GM21367 (cell line): ENCODE data around the gene RAP1GAP2.

ENCODE experiments used
- ATAC-seq: cut with Tn5 transposase; IDR thresholded peaks from one replicate; pipeline ENCODE4 v1.9.1; 2021; ENCODE audit not compliant: unreplicated experiment

RAP1GAP2 gene

DNA sequence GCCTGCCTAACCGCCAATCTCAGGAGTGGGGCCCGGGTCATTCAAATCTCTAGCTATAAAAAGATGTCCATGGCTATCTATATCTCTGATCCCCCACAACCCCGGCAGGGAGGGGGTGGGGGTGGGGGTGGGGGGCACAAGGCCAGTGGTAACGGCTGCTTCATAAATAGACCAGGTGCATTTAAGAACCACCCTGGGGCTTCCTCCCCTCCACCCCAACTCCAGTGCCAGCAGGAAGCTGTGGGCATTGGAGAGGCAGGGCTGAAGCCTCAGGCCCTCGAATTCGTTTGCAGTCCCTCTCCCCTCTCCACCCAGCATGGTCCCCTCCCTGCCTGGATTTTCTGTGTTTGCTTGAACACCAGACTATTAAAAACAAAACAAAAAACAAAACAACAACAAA is 56.0 kb downstream of the RAP1GAP2 start:
- ATAC-seq = no peak

DNA sequence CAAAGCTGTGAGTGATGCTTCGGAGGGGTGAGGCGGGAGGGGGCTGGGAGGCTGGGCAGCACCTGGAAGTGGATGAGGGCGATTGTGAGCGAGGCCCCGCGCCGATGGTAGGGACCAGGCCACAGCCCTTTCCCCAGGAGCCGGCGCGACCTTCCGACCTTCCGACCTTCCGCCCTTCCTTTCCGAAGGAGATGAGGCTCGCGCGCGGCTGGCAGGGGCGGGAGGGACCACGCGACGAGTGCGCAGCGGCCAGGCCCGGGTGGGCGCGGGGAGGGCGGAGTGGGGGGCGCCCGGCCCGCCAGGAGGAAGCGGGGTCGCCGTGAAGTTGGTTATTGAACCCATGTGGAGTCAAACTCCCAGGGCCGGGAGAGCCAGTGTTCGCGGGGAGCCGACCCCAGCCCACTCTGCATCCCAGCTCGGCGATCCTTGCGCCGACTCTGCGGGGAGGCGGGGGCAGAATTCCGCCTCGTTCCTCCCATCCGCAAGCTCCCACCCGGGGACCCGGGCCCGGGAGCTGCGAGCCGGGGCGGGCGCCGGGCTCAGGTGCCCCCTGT is 56.6 kb downstream of the RAP1GAP2 start:
- no peak for ATAC-seq

DNA sequence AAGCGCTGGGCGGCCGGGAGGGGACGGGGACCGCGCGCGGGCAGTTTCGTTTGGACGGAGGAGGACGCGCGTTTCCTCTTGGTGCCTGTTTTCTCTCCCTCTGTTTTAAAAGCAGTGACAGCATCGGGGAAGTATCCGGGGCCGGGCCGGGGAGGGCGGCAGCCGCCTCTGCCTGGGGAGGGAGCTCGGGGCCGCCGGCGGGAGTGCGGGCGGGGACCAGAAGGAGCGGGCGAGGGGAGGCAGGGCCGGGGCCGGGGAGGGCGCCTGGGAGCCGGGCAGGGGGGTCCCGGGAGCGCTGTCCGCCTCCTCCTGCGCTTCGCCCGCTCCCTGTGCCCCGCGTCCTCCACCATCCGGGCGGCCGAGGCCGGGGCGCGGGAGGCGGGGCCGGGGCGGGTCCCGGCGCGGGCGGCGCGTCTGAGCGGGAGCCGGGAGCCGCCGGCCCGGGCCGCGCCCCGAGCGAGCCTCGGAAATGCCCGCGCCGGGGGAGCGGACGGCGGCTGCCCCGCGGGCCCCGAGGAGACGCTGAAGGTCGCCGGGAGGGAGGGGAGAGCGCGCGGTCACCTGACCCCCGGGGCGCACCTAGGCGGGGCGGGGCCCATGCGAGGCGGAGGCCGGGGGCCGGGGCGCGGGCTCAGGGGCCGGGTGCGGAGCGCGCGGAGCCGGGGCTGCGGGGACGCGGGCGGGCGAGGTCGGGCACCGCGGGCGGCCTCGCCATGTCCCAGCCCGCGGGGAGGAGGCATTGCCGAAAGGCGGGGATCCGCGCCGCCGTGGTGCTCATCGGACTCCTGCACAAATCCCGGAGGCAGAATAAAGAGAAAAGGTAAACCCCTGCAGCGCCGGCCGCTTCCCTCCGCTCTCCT is 57.3 kb downstream of the RAP1GAP2 start:
- no peak for ATAC-seq

DNA sequence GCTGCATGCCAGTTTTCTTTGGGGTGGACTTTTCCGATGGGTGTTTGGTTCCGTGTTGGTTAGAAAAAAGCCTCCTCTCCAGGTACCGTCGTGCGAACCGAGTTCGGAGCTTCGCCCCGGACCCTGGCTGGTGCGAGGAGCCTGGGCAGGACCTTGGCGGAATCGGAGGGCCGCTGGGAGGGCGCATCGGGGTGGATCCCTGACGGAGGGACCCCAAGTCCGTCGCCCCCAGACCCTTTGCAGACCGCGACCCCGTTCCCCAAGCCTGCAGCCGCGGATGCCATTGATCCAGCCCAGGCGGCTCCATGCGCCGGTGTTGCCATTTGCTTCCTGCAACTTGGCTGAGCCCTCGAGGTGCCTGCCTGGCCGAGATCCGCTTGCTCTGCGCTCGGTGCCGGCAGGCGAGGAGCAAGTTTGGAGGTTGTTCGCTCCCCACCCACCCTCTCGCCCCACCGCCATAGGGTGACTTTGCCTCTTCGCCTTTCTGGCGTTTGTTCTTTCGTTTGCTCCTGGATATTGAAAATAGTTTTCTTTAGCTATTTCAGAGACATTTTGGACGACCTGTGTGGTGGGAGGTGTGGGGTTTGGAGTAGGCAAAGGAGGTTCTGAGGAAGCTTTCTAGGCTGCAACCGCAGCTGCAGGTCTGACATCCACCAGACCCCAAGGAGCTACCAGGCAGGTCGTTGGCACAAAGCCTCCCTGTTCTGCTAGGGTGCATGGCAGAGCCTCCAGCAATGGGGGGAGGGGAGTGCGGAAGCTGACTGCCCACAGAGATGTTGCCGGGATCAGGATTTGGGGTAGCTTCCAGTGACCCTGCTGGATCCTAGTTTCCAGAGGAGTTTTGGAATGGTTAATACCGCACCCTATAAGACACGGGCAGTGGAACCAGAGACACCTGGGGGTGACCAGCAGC is 58.2 kb downstream of the RAP1GAP2 start:
- no peak for ATAC-seq

DNA sequence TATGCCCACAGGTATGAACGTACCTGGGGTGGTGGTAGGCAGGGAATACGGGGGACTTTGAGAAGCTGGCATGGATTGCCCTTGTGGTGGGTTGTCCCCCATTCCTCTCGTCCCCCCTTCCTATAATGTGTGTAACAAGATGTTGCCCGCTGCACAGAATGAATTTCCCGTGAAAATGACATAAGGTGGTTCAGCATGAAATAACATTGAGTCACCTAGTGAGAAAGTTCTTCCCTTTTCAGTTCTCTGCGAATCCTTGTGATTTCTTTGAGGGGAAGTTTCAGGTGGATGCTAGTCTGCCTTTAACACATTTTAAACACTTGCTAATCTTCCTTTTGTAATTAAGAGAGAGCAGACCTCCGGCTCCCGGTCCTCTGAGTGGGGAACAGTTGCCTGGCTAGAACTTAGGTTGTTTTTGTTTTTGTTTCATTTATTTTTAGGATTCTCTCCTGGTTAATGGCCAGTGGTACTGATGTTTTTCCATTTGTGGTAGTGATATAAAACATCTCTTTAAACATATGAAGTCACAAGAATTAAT is 58.9 kb downstream of the RAP1GAP2 start:
- no peak for ATAC-seq

DNA sequence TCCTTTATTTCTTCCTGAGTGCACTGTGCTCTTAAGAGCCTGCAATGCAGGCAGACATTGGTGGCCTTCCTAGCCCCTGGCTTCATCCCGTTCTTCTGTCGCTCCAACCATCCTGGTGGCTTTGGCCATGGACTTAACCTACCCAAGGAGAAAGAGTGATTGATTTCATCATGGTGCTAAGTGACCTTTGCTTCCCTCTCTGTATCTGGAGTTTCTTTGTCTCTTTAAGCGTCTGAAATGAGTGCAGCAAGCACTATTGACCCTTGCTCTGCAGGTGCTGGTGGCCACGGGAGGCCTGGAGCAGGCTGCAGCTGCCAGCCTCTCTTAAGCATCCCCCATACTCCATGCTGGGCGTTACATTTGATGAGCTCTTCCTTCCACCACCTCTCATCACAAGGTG is 60.5 kb downstream of the RAP1GAP2 start:
- ATAC-seq = no peak

DNA sequence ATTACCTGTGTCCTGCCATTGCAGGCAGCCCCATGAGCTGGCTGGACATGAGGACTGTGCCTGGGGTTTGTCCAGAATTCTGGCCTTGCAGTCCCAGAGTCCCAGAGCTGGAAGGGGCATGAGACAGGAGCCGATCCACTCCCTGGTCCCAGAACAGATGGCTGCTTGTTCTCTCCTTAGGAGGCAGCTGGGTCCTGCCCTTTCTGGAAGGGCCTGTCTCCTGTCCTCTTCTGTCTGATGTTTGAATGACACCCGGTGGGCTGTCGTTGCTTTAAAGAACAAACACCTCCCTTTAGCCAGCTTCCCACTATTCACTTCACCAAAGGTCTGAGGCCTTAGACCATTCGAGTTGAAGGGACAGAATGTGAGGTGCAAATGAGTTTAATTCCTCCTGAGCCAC is 63.8 kb downstream of the RAP1GAP2 start:
- no peak for ATAC-seq

DNA sequence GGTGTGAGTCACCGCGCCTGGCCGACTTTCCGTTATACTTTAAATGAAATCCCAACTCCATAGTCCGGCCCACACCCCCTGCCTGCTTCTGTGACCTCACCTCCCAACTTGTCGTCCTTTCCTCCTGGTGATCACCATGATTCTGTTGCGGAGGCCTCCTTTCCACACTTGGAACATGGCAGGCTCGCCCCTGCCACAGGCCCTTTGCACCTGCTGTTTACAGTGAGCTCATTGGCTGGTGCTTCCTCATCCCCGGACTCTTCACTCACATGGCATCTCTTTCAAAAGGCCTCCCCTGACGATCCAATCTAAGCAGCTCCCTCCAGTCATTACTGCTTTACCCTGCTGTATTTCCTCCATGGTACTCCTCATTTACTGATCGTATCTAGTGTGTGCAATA is 64.6 kb downstream of the RAP1GAP2 start:
- no peak for ATAC-seq

DNA sequence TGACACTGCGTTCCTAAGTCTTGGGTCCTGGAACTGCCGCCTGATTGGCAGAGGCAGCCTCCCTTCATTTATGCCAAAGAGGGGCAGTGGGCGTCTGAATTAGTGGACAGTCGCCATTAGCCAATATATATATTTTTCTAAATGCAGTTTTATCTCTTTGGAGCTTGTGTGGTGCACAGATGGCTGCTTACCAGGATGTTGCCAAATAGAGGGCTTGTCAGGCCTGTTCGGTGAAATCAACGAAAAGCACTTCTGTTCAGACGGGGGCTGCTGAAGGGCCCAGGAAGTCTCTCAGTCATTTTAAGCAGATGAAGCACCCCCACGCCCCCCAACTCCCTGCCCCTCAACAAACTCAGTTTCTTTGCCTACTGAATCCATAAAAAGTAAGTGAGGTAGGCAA is 66.0 kb downstream of the RAP1GAP2 start:
- no peak for ATAC-seq

DNA sequence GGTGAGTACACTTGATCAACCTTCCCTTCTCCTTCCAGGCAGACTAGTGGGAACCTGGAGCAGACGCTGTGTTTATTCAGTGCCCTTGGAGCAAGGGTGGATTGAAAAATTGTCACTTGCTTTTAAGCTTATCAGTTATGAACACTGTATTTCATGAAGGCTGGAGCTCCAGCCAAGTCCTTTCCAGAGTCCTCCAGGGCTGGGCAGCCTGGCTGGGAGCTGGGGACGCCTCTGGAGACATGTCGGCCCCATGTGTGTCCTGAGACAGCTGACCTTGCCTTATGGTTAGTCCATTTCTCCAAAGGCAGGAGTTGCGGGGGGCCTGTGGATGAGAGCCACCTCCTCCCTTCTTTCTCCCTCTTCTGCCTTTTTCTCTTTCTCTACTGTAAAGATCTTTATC is 67.0 kb downstream of the RAP1GAP2 start:
- ATAC-seq = no peak

DNA sequence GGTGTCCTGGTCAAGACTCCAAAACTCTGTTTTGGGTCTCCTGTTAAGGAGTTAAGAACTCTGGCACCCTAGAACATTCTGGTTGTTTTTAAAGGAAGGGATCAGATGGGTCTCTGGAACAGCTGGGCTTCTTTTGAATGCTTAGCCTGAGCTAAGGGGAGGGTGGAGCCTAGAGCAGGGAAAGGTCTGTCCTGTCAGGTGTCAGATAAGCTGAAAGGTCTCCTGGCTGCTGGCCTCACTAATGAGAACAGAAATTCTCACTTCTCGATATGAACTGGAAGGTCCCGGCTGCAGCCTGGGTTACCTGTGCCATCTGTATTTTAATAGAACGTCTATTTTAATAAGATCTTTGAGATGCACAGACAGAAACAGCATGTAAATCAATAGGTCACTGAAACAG is 69.0 kb downstream of the RAP1GAP2 start:
- no peak for ATAC-seq

DNA sequence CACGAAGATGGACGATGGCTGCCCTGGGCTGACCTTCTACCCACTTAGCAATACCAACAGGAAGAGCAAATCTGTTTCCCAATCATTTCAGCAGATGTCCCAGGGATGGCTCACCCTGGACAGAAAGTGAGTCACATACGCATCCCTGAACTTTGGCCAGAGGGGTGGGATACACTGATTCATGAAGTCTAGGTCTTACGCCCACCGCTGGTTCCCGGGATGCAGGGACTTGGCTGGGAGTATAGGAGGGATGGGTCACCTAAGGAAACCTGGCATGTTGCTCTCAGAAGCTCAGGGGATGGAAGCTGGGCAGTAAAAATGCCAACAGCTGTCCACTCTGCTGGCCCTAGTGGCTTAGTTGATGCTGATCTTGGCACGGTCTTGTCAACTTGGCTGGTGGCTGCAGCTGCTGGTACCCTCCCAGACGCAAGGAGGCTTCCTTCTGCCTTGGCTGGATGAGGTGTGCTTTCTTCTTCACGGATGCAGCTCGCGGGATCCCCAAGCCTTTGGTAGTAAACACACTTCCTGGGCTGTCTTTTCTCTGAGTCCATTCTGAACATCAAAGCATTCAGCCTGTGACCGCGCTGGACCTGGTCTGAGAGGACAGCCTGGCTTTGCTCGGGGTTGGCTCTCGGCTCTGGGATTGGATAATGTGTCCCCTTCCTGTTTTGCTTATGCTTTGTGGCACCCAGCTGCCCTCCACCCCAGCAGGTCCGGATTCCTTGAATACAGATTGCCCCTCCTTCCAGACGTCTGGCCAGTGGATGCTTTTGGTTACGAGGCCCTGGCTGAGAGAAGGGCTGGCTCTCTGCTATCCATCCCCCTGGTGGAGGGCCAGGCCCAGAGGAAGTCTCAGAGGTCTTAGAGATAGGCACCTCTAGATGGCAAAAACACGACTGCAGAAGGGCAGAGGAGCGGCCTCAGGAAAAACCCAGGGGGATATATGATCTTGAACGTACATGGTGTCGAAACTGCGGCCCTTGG is 71.5 kb downstream of the RAP1GAP2 start:
- no peak for ATAC-seq

DNA sequence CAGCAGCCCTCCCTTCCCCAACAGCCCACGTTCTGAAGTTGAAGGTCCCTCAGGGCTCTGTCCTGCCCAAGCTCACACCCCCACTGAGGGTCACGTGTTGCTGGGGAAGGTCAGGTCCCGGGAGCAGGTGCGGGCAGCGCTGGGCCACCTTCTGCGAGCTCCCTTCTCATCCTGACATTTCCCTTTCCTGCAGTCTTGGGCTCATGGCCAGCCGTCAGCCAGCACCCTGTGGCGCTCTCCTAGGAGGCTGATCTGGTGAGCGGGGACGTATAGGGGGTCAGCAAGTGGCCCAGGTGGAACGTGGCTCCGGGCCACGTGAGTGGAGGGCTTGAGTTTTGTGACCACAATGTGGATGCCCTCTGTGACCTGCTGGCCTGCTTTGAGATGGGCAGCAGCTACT is 73.4 kb downstream of the RAP1GAP2 start:
- no peak for ATAC-seq

DNA sequence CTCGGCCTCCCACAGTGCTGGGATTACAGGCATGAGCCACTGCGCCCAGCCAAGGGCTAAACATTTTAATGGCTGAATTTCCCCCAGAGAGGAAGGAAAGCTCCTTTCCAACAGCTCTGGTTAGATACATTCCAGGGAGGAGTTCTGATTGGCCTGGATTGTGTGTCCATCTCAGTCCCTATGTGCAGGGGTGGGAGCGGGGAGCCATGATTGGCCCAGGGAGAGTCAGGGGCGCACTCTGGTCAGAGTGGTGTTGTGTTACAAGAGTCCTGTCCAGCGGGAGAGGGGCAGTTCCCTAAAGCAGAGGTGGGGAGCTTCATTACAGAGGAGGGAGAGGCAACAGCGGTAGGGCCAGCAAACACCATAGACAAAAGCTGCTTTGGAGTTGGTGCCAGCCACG is 75.0 kb downstream of the RAP1GAP2 start:
- ATAC-seq = no peak

DNA sequence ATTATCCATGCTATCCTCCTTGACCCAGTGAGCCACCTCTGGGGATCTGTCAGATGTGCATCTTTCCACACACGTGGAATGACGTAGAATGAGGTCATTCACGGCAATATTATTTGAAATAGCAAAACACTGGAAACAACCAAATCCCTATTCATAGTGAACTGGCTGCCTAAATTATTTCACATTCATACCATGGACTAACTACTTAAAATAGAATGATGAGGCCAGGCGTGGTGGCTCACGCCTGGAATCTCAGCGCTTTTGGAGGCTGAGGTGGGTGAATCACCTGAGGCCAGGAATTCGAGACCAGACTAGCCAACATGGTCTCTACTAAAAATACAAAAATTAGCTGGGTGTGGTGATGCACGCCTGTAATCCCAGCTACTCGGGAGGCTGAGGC is 75.5 kb downstream of the RAP1GAP2 start:
- ATAC-seq = no peak

DNA sequence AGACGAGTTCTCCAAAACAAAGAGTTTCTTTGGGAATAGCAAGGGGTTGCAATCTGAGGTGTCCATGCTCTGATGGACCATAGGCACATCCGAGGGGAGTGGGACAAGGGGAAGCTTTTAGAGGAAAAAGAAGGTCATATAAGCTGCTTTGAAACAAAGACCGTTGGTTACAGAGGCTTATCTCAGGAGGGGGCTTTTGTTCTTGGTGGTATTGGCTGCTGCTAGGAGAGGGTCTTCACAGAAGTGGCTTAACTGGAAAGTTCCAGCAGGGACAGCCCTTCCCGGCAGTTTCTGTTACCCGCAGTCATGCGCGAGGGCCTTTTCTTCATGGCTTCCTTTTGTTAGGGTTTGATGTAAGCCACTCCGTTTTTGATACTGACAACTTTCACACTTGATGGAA is 76.0 kb downstream of the RAP1GAP2 start:
- no peak for ATAC-seq

DNA sequence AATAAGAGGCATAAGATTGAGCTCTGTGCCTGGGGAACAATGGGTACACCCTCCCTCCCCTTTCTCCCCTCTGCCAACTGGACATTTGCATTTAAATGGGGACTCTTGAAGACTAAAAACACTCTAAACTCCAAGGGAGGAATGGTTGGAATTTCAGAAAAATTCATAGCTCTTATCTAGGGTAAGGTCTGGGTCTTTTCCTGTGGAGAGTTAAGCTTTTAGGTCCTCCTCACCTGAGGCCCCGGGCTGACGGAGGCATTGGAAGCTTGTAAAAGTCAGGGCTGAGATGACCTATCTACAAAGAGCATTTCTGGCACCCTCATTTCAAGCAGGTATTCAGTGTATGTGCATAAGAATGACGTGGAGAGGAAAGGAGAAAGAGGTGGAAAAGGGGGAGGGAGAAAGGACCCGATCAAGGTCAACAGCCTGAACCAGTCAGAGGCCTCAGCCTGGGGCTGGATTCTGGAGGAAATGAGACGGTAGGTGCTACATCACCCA is 78.0 kb downstream of the RAP1GAP2 start:
- ATAC-seq = no peak

DNA sequence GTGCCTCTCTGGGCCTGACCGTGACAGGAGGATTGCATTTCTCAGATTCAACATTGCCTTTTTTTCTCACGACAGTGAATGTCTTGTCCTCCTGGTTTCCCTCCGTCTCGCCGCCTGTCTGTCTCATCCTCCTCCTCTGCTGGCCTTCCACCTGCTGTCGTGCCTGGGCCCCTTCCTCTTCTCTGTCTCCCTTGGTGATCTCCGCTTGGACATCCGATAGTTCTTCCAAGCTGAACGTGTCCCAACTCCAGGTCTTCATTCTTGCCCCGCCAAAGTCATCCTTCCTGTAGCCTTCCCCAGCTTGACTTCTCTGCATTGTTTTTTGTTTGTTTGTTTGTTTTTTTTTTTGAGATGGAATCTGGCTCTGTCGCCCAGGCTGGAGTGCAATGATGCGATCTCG is 79.4 kb downstream of the RAP1GAP2 start:
- no peak for ATAC-seq

DNA sequence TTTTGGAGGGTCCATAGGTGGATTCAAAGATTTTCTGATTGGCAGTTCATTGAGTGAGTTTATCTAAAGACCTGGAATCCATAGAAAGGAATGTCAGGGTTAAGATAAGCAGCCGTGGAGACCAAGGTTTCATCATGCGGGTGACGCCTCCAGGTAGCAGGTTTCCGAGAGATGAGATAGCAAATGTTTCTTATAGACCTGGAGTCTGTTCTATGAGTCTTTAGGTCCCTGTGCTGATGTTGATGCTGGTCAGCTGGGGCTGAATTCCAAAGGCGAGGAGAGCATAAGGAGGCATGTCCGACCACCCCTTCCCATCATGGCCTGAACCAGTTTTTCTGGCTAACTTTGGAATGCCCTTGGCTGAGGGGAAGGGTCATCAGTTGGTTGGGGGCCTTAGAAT is 80.2 kb downstream of the RAP1GAP2 start:
- ATAC-seq = no peak

DNA sequence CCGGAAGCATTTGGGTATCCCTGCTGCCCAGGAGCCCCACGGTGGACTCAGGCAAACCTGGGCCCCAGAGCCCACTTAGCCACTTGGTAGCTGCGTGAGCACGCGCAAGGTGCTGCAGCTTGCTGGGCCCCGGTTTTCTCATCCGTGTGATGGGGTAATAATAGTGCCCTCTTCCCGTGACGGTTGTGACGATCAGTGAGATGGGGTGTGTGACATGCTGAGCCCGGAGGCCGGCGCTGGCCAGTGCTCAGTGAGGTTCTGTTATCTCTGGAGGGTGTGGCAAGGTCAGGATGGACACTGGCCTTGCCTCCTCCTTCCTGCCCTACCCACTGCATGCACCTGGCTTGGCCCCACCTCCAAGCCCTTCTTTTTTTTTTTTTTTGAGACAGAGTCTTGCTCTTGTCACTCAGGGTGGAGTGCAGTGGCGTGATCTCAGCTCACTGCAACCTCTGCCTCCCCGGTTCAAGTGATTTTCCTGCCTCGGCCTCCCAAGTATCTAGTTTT is 82.6 kb downstream of the RAP1GAP2 start:
- no peak for ATAC-seq
